Adrenal gland (tissue), 5 donors: Measurements from ENCODE around the gene PLCB1.

Experiments
- CTCF ChIP-seq, 6 experiments: fragments of 450-650 bp in 4 of 6; fragments of 200-600 bp in 2 of 6; sonication (generic) in 1 of 6; IDR thresholded peaks; 1 replicate in 5 of 6; 2 replicates in 1 of 6; pipeline versions ENCODE4 v1.5.1 to v1.8.0; 2016 to 2021; ENCODE audit warnings: antibody characterized with exemption in 6 of 6, mild to moderate bottlenecking in 2 of 6, moderate library complexity in 1 of 6
- POLR2A ChIP-seq, 2 donors: fragments of 450-650 bp; IDR thresholded peaks; one replicate each; pipeline ENCODE4 v1.6.1; 2017; ENCODE audit warnings: antibody characterized with exemption in 2 of 2, mild to moderate bottlenecking in 2 of 2, moderate library complexity in 1 of 2
- donor health status: DM: no; HTN: no; CAD: no.

DNA sequence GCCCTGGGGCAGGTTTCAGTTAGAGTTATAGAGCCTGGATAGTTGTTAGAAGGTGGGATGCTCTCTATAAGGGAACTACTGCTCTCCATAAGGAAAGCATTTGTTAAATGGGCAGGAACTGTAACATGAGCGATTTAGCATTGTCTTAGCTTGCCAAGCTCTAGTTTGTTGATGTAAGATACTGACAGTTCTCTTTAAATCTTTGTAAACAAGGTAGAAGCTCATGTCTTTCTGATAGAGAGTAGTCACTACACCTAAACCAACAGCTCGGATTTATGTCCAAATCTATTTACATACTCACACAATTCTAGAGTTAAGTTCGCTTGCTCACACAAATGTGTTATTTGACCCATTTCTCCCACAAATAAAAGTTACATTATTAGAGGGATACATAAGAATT lies 87.3 kb downstream of the PLCB1 start:
- TF ChIP-seq CTCF (IDR thresholded peaks at IDR 0.05) (no peak), POLR2A (IDR thresholded peaks at IDR 0.05) (no peak)
